PFSK-1 (cell line): Measurements from ENCODE around the gene EPS8L2.

Experiments used
- FOXP2 ChIP-seq: optimal IDR thresholded peaks from 2 replicates; pipeline ENCODE3; 2011; ENCODE audit warnings: borderline replicate concordance, control low read depth, inconsistent platforms; ENCODE audit not compliant: insufficient read depth; ENCODE audit errors: extremely low read length, extremely low read depth
- POLR2AphosphoS5 ChIP-seq: IDR thresholded peaks from 2 replicates; pipeline ENCODE4 v1.6.1; 2012; ENCODE audit warnings: low read depth, mild to moderate bottlenecking, control low read depth, low read length, moderate library complexity
- SIN3A ChIP-seq: IDR thresholded peaks from 2 replicates; pipeline ENCODE4 v1.6.1; 2012; ENCODE audit warnings: mild to moderate bottlenecking, low read length, moderate library complexity, borderline replicate concordance; ENCODE audit not compliant: insufficient read depth
- TAF1 ChIP-seq: IDR thresholded peaks from 2 replicates; pipeline ENCODE4 v1.6.1; 2012; ENCODE audit warnings: low read length, control low read depth, borderline replicate concordance; ENCODE audit not compliant: insufficient read depth
- TF ChIP-seq, protein P1 (sequence below), 2 experiments: IDR thresholded peaks; 2 replicates each; pipeline versions ENCODE4 v1.6.1 to v1.8.0; 2011 to 2012; ENCODE audit warnings: low read depth in 2 of 2, low read length in 2 of 2, control low read depth in 1 of 2, inconsistent platforms in 1 of 2, mild to moderate bottlenecking in 1 of 2, moderate library complexity in 1 of 2; ENCODE audit not compliant: insufficient read depth in 1 of 2

EPS8L2 gene

DNA sequence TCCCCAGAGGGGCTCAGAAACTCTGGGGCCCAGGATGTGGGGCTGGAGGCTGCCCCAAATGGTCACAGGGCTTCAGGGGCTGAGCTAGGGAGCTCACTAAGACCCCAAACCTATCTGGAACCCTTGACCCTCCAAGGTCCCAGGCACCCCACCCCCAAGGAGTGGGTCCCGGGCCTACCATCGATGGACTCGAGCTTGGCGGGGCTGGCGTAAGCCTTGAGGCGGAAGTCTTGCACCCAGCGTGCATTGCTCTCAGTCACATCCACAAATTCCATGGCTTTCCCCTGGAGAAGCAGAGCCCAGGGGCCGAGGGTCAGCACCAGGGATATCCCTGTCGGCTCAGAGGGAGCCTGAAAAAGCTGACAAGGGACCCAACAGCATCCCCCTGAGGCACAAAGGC, 67.8 kb downstream of the EPS8L2 start:
- TF ChIP-seq, protein P1, sequence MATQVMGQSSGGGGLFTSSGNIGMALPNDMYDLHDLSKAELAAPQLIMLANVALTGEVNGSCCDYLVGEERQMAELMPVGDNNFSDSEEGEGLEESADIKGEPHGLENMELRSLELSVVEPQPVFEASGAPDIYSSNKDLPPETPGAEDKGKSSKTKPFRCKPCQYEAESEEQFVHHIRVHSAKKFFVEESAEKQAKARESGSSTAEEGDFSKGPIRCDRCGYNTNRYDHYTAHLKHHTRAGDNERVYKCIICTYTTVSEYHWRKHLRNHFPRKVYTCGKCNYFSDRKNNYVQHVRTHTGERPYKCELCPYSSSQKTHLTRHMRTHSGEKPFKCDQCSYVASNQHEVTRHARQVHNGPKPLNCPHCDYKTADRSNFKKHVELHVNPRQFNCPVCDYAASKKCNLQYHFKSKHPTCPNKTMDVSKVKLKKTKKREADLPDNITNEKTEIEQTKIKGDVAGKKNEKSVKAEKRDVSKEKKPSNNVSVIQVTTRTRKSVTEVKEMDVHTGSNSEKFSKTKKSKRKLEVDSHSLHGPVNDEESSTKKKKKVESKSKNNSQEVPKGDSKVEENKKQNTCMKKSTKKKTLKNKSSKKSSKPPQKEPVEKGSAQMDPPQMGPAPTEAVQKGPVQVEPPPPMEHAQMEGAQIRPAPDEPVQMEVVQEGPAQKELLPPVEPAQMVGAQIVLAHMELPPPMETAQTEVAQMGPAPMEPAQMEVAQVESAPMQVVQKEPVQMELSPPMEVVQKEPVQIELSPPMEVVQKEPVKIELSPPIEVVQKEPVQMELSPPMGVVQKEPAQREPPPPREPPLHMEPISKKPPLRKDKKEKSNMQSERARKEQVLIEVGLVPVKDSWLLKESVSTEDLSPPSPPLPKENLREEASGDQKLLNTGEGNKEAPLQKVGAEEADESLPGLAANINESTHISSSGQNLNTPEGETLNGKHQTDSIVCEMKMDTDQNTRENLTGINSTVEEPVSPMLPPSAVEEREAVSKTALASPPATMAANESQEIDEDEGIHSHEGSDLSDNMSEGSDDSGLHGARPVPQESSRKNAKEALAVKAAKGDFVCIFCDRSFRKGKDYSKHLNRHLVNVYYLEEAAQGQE (IDR thresholded peaks at IDR 0.05; ENCODE audit: insufficient read depth in 1 of 2, low read depth in 2 of 2, low read length in 2 of 2), result no peak
- TF ChIP-seq SIN3A (no peak), POLR2AphosphoS5 (no peak; the same call in 1 of the 2 replicates), FOXP2 (no peak), TAF1 (no peak)

DNA sequence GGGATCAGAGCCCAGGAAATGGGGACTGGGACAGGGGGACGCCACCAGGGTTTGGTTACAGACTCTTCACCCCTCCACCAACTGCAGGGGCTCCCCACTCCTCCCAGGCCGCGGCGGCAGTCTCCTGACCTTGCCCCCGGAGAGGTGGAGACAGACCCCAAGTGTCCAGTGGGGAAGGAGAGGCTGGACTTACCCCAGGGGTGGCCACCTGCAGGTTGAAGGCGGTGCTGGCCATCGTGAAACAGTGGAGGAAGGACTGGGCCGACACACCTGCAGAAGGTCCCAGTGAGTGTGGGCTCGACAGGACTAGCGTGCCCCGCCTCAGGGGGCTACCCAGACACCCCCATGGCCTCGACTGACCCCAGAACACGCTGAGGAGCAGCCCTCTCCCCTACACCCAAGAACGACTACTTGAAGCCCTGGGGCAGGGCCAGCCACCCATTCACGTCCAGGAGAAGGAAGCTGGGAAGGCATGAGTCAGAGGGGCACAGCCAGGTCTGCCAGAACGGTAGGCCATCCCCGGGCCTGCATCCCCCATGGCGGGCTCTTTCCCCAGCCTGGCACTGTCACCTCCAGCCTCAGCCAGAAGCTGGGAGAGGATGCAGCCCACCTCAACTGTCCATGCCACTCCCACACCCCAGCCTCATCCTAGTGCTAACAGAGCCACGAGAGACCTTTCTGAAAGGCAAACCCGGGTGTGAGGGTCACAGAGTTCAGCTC, 69.0 kb downstream of the EPS8L2 start:
- TF ChIP-seq FOXP2 (no peak), POLR2AphosphoS5 (0 out of 2 replicates have a peak, but pooled peaks have one; percentile 25), SIN3A (no peak)

DNA sequence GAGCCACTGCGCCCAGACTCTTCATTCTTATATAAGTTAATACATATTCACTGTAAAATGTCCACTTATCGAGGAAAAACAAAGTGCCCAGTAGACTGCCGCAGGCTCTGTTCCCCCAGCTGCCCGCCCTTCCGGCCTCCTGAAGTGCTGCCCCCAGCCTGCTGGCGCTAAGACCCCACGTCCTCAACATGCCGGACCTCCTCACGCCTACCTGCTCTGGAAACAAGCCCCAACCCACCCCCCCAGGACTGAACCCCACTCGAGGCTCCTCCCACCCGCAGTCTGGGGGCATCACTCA, 70.2 kb downstream of the EPS8L2 start:
- TF ChIP-seq, protein P1 (IDR thresholded peaks at IDR 0.05; ENCODE audit: insufficient read depth in 1 of 2, low read depth in 2 of 2, low read length in 2 of 2), result no peak
- TF ChIP-seq TAF1 (no peak), SIN3A (no peak), POLR2AphosphoS5 (no peak), FOXP2 (no peak)

DNA sequence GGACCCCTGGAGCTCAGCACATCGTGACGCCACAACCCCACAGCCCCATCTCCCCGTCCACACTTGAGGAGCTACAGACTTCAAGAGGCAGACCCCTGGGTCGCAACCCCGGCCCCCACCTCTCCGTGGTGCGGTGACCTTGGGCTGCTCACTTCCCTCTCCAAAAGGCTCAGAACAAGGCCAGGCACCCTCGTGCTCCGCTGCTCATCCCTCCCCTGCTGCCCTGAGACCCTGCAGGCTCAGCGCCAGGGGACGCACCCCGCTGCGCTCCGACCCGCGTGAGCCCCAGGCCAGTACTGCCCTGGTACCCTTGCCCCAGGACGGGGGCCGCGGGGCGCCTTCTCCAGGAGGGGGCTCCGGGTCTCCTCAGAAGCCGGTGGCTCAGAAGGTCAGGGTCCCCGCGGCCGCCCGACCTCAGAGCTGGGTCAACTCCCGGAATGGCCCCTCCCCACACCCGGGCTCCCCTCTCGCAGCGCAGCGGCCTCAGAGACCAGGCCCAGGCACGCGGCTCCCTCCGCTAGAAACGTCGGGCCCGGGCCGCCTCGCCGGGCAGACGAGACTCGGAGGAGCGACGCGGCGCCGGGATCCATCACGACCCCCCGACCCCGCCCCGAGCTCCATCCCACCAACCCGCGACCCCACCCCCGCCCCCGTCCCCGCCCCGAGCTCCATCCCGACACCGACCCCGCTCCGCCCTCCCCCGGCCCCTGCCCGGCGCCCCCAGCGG, 70.7 kb downstream of the EPS8L2 start:
- peak; percentile 19; the same call in 1 of the 2 replicates for TF ChIP-seq SIN3A
- no peak for TF ChIP-seq TAF1
